Heart left ventricle (tissue), 13 donors: ENCODE measurements around the gene SUSD4.

Experiments used
- POLR2A ChIP-seq, 2 donors: fragments of 450-650 bp; IDR thresholded peaks; one replicate each; pipeline ENCODE4 v1.6.1; 2017; ENCODE audit warnings: antibody characterized with exemption in 2 of 2, mild to moderate bottlenecking in 2 of 2, moderate library complexity in 2 of 2
- TF ChIP-seq, protein P1 (sequence below), 12 donors: fragments of 200-600 bp; sonication (generic) in 4 of 12; IDR thresholded peaks; one replicate each; pipeline versions ENCODE4 v1.5.0 to v1.8.0; 2018 to 2022; ENCODE audit warnings: antibody characterized with exemption in 12 of 12, mild to moderate bottlenecking in 5 of 12
- donor health status: ischemic (EF 13 %, LVEDD 7.1; RV severe dilation, severe dysfunction).
- donor health status: DM: no; HTN: yes; CAD: no.
- donor health status: DM: no; HTN: no; CAD: no.
- donor health status: ischemic (EF 25% LVEDD 6.9; RV normal size, moderate dysfunction).
- donor health status: ischemic (EF 25% LVEDD 5.7; RV mildly dilated, moderate dysfunction).
- donor health status: ischemic (EF 35%, LVEDD 5.7; RV mildly dilated, moderate dysfunction).
- donor health status: nonischemic (EF 11% LVEDD 7.7; RV severe dilation, severe dysfunction).
- donor health status: DM: yes; HTN: yes; CAD: no.
- donor health status: PGD.
- donor health status: ischemic (EF 29% LVEDD 5.4; RV normal size, mild dysfunction).
- donor health status: nonischemic (EF 23%, LVEDD 6.1; RV moderate dilation, normal function).

- TF ChIP-seq POLR2A (IDR thresholded peaks at IDR 0.05): no peak
- TF ChIP-seq, protein P1, sequence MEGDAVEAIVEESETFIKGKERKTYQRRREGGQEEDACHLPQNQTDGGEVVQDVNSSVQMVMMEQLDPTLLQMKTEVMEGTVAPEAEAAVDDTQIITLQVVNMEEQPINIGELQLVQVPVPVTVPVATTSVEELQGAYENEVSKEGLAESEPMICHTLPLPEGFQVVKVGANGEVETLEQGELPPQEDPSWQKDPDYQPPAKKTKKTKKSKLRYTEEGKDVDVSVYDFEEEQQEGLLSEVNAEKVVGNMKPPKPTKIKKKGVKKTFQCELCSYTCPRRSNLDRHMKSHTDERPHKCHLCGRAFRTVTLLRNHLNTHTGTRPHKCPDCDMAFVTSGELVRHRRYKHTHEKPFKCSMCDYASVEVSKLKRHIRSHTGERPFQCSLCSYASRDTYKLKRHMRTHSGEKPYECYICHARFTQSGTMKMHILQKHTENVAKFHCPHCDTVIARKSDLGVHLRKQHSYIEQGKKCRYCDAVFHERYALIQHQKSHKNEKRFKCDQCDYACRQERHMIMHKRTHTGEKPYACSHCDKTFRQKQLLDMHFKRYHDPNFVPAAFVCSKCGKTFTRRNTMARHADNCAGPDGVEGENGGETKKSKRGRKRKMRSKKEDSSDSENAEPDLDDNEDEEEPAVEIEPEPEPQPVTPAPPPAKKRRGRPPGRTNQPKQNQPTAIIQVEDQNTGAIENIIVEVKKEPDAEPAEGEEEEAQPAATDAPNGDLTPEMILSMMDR (IDR thresholded peaks at IDR 0.05): no peak
Observed at GRCh38 chr1:223355699-223356098, 8.3 kb downstream of the SUSD4 start.
